ENCODE data around the gene SEC31B.

SEC31B gene

GRCh38 chr10:100481462-100482081 is 38.1 kb downstream of the SEC31B start:
- Histone ChIP-seq H3K27me3 (ENCODE audit: control insufficient read depth, insufficient read depth, low read length) (peaks cover 75% of the 10 kb centered on the region), H3K9ac (ENCODE audit: low read depth, low read length) (no peak overlapping the region), H3K36me3 (ENCODE audit: control insufficient read depth, insufficient read depth, low read length) (no peaks in the 10 kb centered on the region), H3K4me3 (ENCODE audit: low read depth, low read length) (peak overlapping the region; percentile 63), H3K27ac (ENCODE audit: low read depth, low read length) (no peak overlapping the region), H3K4me1 (ENCODE audit: control insufficient read depth, insufficient read depth, low read length) (peaks cover 37% of the 10 kb centered on the region), H3K9me3 (ENCODE audit: control insufficient read depth, insufficient read depth, low read length) (no peaks in the 10 kb centered on the region)

GRCh38 chr10:100480002-100480401 is 39.7 kb downstream of the SEC31B start:
- H3K9me3 ChIP-seq (ENCODE audit: control insufficient read depth, insufficient read depth, low read length), result no peaks in the 10 kb centered on the region
- peaks cover 23% of the 10 kb centered on the region for H3K4me1 ChIP-seq (ENCODE audit: control insufficient read depth, insufficient read depth, low read length)
- H3K9ac ChIP-seq (ENCODE audit: low read depth, low read length), result no peak overlapping the region
- H3K27ac ChIP-seq (ENCODE audit: low read depth, low read length), result no peak overlapping the region
- no peak overlapping the region for H3K4me3 ChIP-seq (ENCODE audit: low read depth, low read length)
- H3K36me3 ChIP-seq (ENCODE audit: control insufficient read depth, insufficient read depth, low read length), result no peaks in the 10 kb centered on the region
- peaks cover 64% of the 10 kb centered on the region for H3K27me3 ChIP-seq (ENCODE audit: control insufficient read depth, insufficient read depth, low read length)

GRCh38 chr10:100479037-100479436 is 40.6 kb downstream of the SEC31B start:
- H3K9ac ChIP-seq (ENCODE audit: low read depth, low read length), result no peak overlapping the region
- peaks cover 55% of the 10 kb centered on the region for H3K27me3 ChIP-seq (ENCODE audit: control insufficient read depth, insufficient read depth, low read length)
- peaks cover 14% of the 10 kb centered on the region; the same call in 1 of the 2 replicates for H3K4me1 ChIP-seq (ENCODE audit: control insufficient read depth, insufficient read depth, low read length)
- H3K9me3 ChIP-seq (ENCODE audit: control insufficient read depth, insufficient read depth, low read length), result no peaks in the 10 kb centered on the region
- H3K27ac ChIP-seq (ENCODE audit: low read depth, low read length), result no peak overlapping the region
- H3K4me3 ChIP-seq (ENCODE audit: low read depth, low read length), result no peak overlapping the region
- no peaks in the 10 kb centered on the region for H3K36me3 ChIP-seq (ENCODE audit: control insufficient read depth, insufficient read depth, low read length)

GRCh38 chr10:100477970-100478369 is 41.7 kb downstream of the SEC31B start:
- H3K9ac ChIP-seq (ENCODE audit: low read depth, low read length), result no peak overlapping the region
- no peak overlapping the region for H3K4me3 ChIP-seq (ENCODE audit: low read depth, low read length)
- H3K36me3 ChIP-seq (ENCODE audit: control insufficient read depth, insufficient read depth, low read length), result no peaks in the 10 kb centered on the region
- no peak overlapping the region for H3K27ac ChIP-seq (ENCODE audit: low read depth, low read length)
- H3K9me3 ChIP-seq (ENCODE audit: control insufficient read depth, insufficient read depth, low read length), result no peaks in the 10 kb centered on the region
- 0 out of 2 replicates have a peak, but pooled peaks cover 9% of the 10 kb centered on the region for H3K4me1 ChIP-seq (ENCODE audit: control insufficient read depth, insufficient read depth, low read length)
- peaks cover 50% of the 10 kb centered on the region for H3K27me3 ChIP-seq (ENCODE audit: control insufficient read depth, insufficient read depth, low read length)

GRCh38 chr10:100470367-100470766 is 49.3 kb downstream of the SEC31B start:
- Histone ChIP-seq H3K4me3 (ENCODE audit: low read depth, low read length) (no peak overlapping the region), H3K9ac (ENCODE audit: low read depth, low read length) (no peak overlapping the region), H3K27ac (ENCODE audit: low read depth, low read length) (no peak overlapping the region), H3K36me3 (ENCODE audit: control insufficient read depth, insufficient read depth, low read length) (no peaks in the 10 kb centered on the region), H3K4me1 (ENCODE audit: control insufficient read depth, insufficient read depth, low read length) (no peaks in the 10 kb centered on the region), H3K27me3 (ENCODE audit: control insufficient read depth, insufficient read depth, low read length) (peaks cover 31% of the 10 kb centered on the region), H3K9me3 (ENCODE audit: control insufficient read depth, insufficient read depth, low read length) (no peaks in the 10 kb centered on the region)

- H3K27me3 ChIP-seq (ENCODE audit: control insufficient read depth, insufficient read depth, low read length), result peaks cover 32% of the 10 kb centered on the region
- no peaks in the 10 kb centered on the region for H3K36me3 ChIP-seq (ENCODE audit: control insufficient read depth, insufficient read depth, low read length)
- H3K4me1 ChIP-seq (ENCODE audit: control insufficient read depth, insufficient read depth, low read length), result no peaks in the 10 kb centered on the region
- no peaks in the 10 kb centered on the region for H3K9me3 ChIP-seq (ENCODE audit: control insufficient read depth, insufficient read depth, low read length)
- H3K9ac ChIP-seq (ENCODE audit: low read depth, low read length), result no peak overlapping the region
- H3K4me3 ChIP-seq (ENCODE audit: low read depth, low read length), result no peak overlapping the region
- no peak overlapping the region for H3K27ac ChIP-seq (ENCODE audit: low read depth, low read length)
Measured at GRCh38 chr10:100469756-100470155, 49.9 kb downstream of the SEC31B start.

- Histone ChIP-seq H3K4me1 (ENCODE audit: control insufficient read depth, insufficient read depth, low read length) (no peaks in the 10 kb centered on the region), H3K9ac (ENCODE audit: low read depth, low read length) (no peak overlapping the region), H3K4me3 (ENCODE audit: low read depth, low read length) (no peak overlapping the region), H3K27ac (ENCODE audit: low read depth, low read length) (no peak overlapping the region), H3K9me3 (ENCODE audit: control insufficient read depth, insufficient read depth, low read length) (no peaks in the 10 kb centered on the region), H3K27me3 (ENCODE audit: control insufficient read depth, insufficient read depth, low read length) (peaks cover 32% of the 10 kb centered on the region), H3K36me3 (ENCODE audit: control insufficient read depth, insufficient read depth, low read length) (no peaks in the 10 kb centered on the region)
Measured at GRCh38 chr10:100468978-100469377, 50.7 kb downstream of the SEC31B start.

GRCh38 chr10:100468322-100468721 is 51.3 kb downstream of the SEC31B start:
- Histone ChIP-seq H3K9me3 (ENCODE audit: control insufficient read depth, insufficient read depth, low read length) (no peaks in the 10 kb centered on the region), H3K27ac (ENCODE audit: low read depth, low read length) (no peak overlapping the region), H3K4me3 (ENCODE audit: low read depth, low read length) (no peak overlapping the region), H3K4me1 (ENCODE audit: control insufficient read depth, insufficient read depth, low read length) (no peaks in the 10 kb centered on the region), H3K36me3 (ENCODE audit: control insufficient read depth, insufficient read depth, low read length) (no peaks in the 10 kb centered on the region), H3K9ac (ENCODE audit: low read depth, low read length) (no peak overlapping the region), H3K27me3 (ENCODE audit: control insufficient read depth, insufficient read depth, low read length) (peaks cover 26% of the 10 kb centered on the region)

GRCh38 chr10:100462709-100463108 is 57.0 kb downstream of the SEC31B start, which contains the start of gene WNT8B:
WNT8B (plus strand) TSS chr10:100463009; CDS start chr10:100463169, 160 bp downstream.
- H3K9ac ChIP-seq (ENCODE audit: low read depth, low read length), result no peak within 1 kb of the TSS
- H3K9me3 ChIP-seq (ENCODE audit: control insufficient read depth, insufficient read depth, low read length), result no peaks in the 10 kb centered on the region
- H3K4me1 ChIP-seq (ENCODE audit: control insufficient read depth, insufficient read depth, low read length), result no peaks in the 10 kb centered on the region
- H3K36me3 ChIP-seq (ENCODE audit: control insufficient read depth, insufficient read depth, low read length), result no peaks in the 10 kb centered on the region
- H3K4me3 ChIP-seq (ENCODE audit: low read depth, low read length), result no peak within 1 kb of the TSS
- H3K27ac ChIP-seq (ENCODE audit: low read depth, low read length), result no peak within 1 kb of the TSS
- H3K27me3 ChIP-seq (ENCODE audit: control insufficient read depth, insufficient read depth, low read length), result peaks cover 9% of the 10 kb centered on the region; the same call in 1 of the 2 replicates

GRCh38 chr10:100448951-100449350 is 70.7 kb downstream of the SEC31B start:
- H3K27me3 ChIP-seq (ENCODE audit: control insufficient read depth, insufficient read depth, low read length), result no peaks in the 10 kb centered on the region; the same call in 1 of the 2 replicates
- H3K4me1 ChIP-seq (ENCODE audit: control insufficient read depth, insufficient read depth, low read length), result no peaks in the 10 kb centered on the region

GRCh38 chr10:100447663-100448062 is 72.0 kb downstream of the SEC31B start:
- H3K4me1 ChIP-seq (ENCODE audit: control insufficient read depth, insufficient read depth, low read length), result no peaks in the 10 kb centered on the region
- H3K27me3 ChIP-seq (ENCODE audit: control insufficient read depth, insufficient read depth, low read length), result no peaks in the 10 kb centered on the region; the same call in 1 of the 2 replicates
- H3K9me3 ChIP-seq (ENCODE audit: control insufficient read depth, insufficient read depth, low read length), result no peaks in the 10 kb centered on the region
- H3K9ac ChIP-seq (ENCODE audit: low read depth, low read length), result no peak overlapping the region
- no peak overlapping the region for H3K27ac ChIP-seq (ENCODE audit: low read depth, low read length)
- H3K36me3 ChIP-seq (ENCODE audit: control insufficient read depth, insufficient read depth, low read length), result no peaks in the 10 kb centered on the region
- no peak overlapping the region for H3K4me3 ChIP-seq (ENCODE audit: low read depth, low read length)

More at GRCh38 chr10:100448951-100449350, 70.7 kb downstream of the SEC31B start:
- H3K27ac ChIP-seq (ENCODE audit: low read depth, low read length), result no peak overlapping the region
- no peaks in the 10 kb centered on the region for H3K36me3 ChIP-seq (ENCODE audit: control insufficient read depth, insufficient read depth, low read length)
- H3K4me3 ChIP-seq (ENCODE audit: low read depth, low read length), result no peak overlapping the region
- H3K9me3 ChIP-seq (ENCODE audit: control insufficient read depth, insufficient read depth, low read length), result no peaks in the 10 kb centered on the region
- no peak overlapping the region for H3K9ac ChIP-seq (ENCODE audit: low read depth, low read length)

All from HUES48 (cell line).